ENCODE data around the gene RSL24D1.

The RSL24D1 gene

DNA sequence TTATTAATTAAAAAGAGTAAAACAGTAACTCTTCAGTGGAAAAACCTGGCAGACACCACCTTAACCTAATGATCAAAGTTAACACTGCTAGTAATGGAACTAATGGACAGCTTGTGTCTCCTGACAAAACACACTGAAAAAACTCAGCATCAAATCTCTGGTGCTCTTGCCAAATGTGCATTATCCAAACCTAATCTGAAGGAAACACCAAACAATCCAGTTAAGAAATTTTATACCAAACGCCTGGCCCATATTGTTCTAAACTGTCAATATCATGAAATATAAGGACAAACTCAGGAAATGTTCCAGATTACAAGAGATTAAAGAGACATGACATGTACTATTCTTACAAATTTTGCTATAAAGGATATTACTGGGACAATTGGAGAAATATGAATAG lies 10.4 kb downstream of the RSL24D1 start:
- ATAC-seq (ENCODE audit: low read depth), result no peak
- Histone ChIP-seq H3K4me1 (ENCODE audit: insufficient read depth, poor library complexity, severe bottlenecking) (no peaks in the 10 kb centered on the region), H3K27me3 (ENCODE audit: insufficient read depth, poor library complexity, severe bottlenecking) (no peaks in the 10 kb centered on the region), H3K9me3 (ENCODE audit: severe bottlenecking) (no peaks in the 10 kb centered on the region), H3K36me3 (ENCODE audit: low read depth) (peaks cover 99% of the 10 kb centered on the region), H3K4me3 (ENCODE audit: severe bottlenecking) (no peak overlapping the region), H3K27ac (ENCODE audit: poor library complexity, severe bottlenecking) (no peak overlapping the region)
- TF ChIP-seq, protein P1, sequence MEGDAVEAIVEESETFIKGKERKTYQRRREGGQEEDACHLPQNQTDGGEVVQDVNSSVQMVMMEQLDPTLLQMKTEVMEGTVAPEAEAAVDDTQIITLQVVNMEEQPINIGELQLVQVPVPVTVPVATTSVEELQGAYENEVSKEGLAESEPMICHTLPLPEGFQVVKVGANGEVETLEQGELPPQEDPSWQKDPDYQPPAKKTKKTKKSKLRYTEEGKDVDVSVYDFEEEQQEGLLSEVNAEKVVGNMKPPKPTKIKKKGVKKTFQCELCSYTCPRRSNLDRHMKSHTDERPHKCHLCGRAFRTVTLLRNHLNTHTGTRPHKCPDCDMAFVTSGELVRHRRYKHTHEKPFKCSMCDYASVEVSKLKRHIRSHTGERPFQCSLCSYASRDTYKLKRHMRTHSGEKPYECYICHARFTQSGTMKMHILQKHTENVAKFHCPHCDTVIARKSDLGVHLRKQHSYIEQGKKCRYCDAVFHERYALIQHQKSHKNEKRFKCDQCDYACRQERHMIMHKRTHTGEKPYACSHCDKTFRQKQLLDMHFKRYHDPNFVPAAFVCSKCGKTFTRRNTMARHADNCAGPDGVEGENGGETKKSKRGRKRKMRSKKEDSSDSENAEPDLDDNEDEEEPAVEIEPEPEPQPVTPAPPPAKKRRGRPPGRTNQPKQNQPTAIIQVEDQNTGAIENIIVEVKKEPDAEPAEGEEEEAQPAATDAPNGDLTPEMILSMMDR (IDR thresholded peaks at IDR 0.05; ENCODE audit: poor library complexity, severe bottlenecking), result no peak
- no peak for DNase-seq (ENCODE audit: low spot score)

DNA sequence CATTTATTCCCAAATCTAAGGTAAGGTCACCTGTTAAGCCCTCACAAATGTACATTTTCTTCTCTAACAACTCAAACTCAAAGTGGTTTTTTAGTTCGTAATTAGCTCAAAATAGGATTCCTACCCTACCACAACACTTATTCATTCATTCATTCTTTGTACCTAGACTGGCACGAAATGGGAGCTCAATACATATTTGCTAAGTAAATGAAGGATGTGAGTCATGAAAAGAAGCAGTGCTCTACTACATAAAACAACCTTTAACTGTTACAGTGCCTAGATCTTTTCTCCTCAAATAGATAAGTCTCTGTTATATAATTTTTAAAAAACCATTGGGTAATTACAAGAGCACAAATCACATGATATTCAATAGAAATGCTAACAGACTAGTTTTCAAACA lies 13.1 kb downstream of the RSL24D1 start:
- Histone ChIP-seq H3K27me3 (ENCODE audit: insufficient read depth, poor library complexity, severe bottlenecking) (no peaks in the 10 kb centered on the region), H3K36me3 (ENCODE audit: low read depth) (peaks cover 100% of the 10 kb centered on the region), H3K27ac (ENCODE audit: poor library complexity, severe bottlenecking) (no peak overlapping the region), H3K4me1 (ENCODE audit: insufficient read depth, poor library complexity, severe bottlenecking) (no peaks in the 10 kb centered on the region), H3K4me3 (ENCODE audit: severe bottlenecking) (no peak overlapping the region), H3K9me3 (ENCODE audit: severe bottlenecking) (no peaks in the 10 kb centered on the region)
- ATAC-seq (ENCODE audit: low read depth) (no peak), DNase-seq (ENCODE audit: low spot score) (no peak)
- TF ChIP-seq, protein P1 (IDR thresholded peaks at IDR 0.05; ENCODE audit: poor library complexity, severe bottlenecking), result no peak

DNA sequence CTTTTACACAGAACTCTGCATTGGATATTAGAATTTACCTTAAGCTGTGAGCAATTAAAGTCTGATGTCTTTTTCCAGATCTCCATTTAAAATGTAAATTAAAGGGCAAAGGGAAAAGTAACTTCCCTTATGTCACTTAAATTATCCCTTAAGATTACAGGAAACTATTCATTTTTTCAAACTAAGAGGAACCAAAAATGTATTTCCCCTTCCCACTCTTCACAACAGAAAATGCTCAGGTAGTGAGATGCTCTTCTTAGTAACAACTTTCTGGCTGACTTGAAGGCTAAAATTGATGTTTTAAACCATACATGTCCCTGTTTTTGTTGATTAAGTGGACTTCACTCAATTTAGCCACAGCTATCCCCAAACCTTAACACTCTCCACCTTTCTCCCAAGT lies 17.6 kb downstream of the RSL24D1 start:
- Histone ChIP-seq H3K27me3 (ENCODE audit: insufficient read depth, poor library complexity, severe bottlenecking) (no peaks in the 10 kb centered on the region), H3K9me3 (ENCODE audit: severe bottlenecking) (no peaks in the 10 kb centered on the region), H3K36me3 (ENCODE audit: low read depth) (peaks cover 72% of the 10 kb centered on the region), H3K4me3 (ENCODE audit: severe bottlenecking) (no peak overlapping the region), H3K4me1 (ENCODE audit: insufficient read depth, poor library complexity, severe bottlenecking) (no peaks in the 10 kb centered on the region), H3K27ac (ENCODE audit: poor library complexity, severe bottlenecking) (no peak overlapping the region)
- TF ChIP-seq, protein P1 (IDR thresholded peaks at IDR 0.05; ENCODE audit: poor library complexity, severe bottlenecking), result no peak
- DNase-seq (ENCODE audit: low spot score), result no peak
- ATAC-seq (ENCODE audit: low read depth), result no peak

DNA sequence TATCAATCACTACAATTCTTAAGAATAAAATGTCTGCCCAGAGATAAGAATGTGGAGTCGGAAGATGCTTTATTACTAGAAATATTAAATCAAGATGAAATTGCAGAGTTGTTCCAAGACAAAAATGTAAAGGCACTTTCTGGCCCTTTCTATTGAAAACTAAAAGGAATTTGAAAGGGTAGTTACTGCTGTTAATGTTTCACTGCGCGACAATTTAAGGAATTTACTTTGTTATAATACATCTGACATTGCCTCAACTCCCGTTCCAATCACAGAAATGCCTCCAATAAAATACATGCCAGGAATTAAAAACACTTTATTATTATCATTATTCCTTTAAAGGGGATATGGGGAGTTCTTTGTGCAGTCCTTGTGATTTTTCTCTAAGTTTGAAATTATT lies 26.4 kb downstream of the RSL24D1 start:
- H3K36me3 ChIP-seq (ENCODE audit: low read depth), result peaks cover 3% of the 10 kb centered on the region; the same call in 1 of the 2 replicates
- no peak overlapping the region for H3K27ac ChIP-seq (ENCODE audit: poor library complexity, severe bottlenecking)
- H3K9me3 ChIP-seq (ENCODE audit: severe bottlenecking), result no peaks in the 10 kb centered on the region
- TF ChIP-seq, protein P1 (IDR thresholded peaks at IDR 0.05; ENCODE audit: poor library complexity, severe bottlenecking), result no peak
- H3K27me3 ChIP-seq (ENCODE audit: insufficient read depth, poor library complexity, severe bottlenecking), result no peaks in the 10 kb centered on the region
- no peaks in the 10 kb centered on the region for H3K4me1 ChIP-seq (ENCODE audit: insufficient read depth, poor library complexity, severe bottlenecking)
- no peak for DNase-seq (ENCODE audit: low spot score)
- H3K4me3 ChIP-seq (ENCODE audit: severe bottlenecking), result no peak overlapping the region
- no peak for ATAC-seq (ENCODE audit: low read depth)

DNA sequence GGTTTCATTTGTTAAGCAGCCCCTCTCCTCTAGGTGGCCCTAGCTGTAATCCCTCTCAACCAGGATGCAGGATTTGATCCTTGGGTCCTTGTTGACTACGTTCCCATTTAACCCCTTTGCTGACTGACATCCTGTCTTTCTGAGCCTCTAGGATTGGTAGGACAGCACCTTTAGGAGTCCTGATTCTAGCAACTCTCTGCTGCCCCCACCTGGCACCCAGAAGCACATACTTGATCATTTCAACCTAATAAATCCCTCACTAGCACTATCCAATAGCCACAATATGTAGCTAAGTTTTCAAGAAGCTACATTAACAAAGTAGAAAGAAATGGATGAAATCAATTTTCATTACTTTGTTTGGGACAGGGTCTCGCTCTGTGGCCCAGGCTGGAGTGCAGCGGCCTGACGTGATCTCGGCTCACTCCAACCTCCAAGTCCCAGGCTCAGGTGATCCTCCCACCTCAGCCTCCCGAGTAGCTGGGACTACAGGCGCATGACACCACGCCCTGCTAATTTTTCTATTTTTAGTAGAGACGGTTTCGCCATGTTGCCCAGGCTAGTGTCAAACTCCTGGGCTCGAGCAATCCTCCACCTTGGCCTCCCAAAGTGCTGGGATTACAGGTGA lies 28.3 kb downstream of the RSL24D1 start:
- no peak overlapping the region for H3K27ac ChIP-seq (ENCODE audit: poor library complexity, severe bottlenecking)
- H3K9me3 ChIP-seq (ENCODE audit: severe bottlenecking), result no peaks in the 10 kb centered on the region
- H3K36me3 ChIP-seq (ENCODE audit: low read depth), result no peaks in the 10 kb centered on the region; the same call in 1 of the 2 replicates
- TF ChIP-seq, protein P1 (IDR thresholded peaks at IDR 0.05; ENCODE audit: poor library complexity, severe bottlenecking), result peak; percentile 99
- peak; percentile 92 for ATAC-seq (ENCODE audit: low read depth)
- H3K4me3 ChIP-seq (ENCODE audit: severe bottlenecking), result no peak overlapping the region
- no peaks in the 10 kb centered on the region for H3K27me3 ChIP-seq (ENCODE audit: insufficient read depth, poor library complexity, severe bottlenecking)
- DNase-seq (ENCODE audit: low spot score), result no peak
- no peaks in the 10 kb centered on the region for H3K4me1 ChIP-seq (ENCODE audit: insufficient read depth, poor library complexity, severe bottlenecking)

All from RWPE2 (cell line).